ENCODE data around the gene UNC93A.

DNA sequence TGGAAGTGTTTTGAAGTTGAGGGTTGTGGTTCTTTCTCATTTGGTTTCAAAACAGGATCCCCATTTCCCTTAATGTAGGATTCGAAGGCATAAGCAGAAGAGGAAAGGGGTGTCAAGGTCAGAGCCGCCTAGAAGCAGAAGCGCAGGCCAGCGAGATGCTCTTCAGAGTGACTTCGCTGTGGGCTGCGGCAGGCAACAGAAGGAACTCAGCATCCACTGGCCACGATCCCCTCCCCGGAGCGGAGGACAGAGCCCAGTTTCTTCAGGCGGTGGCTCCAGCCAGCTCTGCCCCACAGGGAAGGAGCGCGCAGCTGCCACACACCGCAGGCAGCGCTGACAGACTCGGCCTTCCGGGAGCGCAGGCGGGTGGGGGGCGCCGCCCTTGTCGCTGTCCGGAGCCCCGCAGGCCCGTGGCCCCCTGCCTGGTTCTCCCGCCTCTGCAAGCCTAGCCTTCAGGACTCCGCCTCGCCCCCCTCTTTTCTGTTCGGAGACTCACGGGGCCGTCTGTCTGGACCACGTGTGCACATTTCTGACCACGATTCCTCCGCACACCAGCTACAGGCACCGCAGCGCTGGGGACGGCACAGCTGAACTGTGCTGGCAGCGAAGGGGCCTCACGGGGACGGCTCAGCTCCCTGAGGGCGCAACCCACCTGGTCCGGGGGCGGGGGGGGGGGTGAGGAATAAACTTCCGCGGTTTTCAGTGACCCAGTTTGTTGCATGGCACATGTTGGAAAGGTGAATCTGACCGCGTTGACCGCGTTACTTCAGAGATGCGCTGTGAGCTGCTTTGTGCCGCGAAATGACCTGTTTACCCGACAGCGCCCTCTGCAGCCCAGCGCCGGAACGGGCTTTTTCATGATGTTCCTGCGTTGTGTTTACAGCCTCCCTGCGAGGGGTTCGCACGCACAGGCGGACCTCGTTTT, 59.9 kb downstream of the UNC93A start:
- TF ChIP-seq, protein P1, sequence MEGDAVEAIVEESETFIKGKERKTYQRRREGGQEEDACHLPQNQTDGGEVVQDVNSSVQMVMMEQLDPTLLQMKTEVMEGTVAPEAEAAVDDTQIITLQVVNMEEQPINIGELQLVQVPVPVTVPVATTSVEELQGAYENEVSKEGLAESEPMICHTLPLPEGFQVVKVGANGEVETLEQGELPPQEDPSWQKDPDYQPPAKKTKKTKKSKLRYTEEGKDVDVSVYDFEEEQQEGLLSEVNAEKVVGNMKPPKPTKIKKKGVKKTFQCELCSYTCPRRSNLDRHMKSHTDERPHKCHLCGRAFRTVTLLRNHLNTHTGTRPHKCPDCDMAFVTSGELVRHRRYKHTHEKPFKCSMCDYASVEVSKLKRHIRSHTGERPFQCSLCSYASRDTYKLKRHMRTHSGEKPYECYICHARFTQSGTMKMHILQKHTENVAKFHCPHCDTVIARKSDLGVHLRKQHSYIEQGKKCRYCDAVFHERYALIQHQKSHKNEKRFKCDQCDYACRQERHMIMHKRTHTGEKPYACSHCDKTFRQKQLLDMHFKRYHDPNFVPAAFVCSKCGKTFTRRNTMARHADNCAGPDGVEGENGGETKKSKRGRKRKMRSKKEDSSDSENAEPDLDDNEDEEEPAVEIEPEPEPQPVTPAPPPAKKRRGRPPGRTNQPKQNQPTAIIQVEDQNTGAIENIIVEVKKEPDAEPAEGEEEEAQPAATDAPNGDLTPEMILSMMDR (IDR thresholded peaks at IDR 0.05): peak in 2 of 3 donors; percentile 49 to 54
- TF ChIP-seq POLR2A (IDR thresholded peaks at IDR 0.05): no peak

All from breast epithelium (tissue), 3 donors.